ENCODE results near the gene EID3.

EID3 gene

DNA sequence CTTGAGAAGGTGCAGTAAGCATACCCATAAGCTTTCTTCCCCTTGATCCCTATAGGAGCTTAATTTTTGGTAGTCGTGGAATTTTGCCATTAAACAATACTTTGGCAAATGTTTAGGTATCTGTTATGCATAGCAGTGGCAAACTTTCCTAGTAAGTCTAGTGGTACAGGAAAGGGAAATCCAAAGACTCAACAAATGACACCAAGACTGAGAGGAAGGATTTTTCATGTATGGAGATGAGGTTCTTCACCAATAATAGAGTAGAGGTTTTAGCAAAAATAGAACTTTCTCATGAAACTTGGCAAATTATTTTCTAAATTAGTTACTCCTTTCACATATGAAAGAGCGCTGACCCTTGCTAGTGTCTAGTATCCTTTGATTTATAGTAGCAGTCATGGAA is 2.8 kb downstream of the EID3 start:
- TF ChIP-seq, protein P1, sequence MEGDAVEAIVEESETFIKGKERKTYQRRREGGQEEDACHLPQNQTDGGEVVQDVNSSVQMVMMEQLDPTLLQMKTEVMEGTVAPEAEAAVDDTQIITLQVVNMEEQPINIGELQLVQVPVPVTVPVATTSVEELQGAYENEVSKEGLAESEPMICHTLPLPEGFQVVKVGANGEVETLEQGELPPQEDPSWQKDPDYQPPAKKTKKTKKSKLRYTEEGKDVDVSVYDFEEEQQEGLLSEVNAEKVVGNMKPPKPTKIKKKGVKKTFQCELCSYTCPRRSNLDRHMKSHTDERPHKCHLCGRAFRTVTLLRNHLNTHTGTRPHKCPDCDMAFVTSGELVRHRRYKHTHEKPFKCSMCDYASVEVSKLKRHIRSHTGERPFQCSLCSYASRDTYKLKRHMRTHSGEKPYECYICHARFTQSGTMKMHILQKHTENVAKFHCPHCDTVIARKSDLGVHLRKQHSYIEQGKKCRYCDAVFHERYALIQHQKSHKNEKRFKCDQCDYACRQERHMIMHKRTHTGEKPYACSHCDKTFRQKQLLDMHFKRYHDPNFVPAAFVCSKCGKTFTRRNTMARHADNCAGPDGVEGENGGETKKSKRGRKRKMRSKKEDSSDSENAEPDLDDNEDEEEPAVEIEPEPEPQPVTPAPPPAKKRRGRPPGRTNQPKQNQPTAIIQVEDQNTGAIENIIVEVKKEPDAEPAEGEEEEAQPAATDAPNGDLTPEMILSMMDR (IDR thresholded peaks at IDR 0.05; ENCODE audit: insufficient read depth, low read length, poor library complexity, severe bottlenecking): no peak
- no peak for DNase-seq (ENCODE audit: extremely low read depth, insufficient read length)
- Histone ChIP-seq H3K36me3 (ENCODE audit: control insufficient read depth, insufficient read depth, low read length) (peaks cover 9% of the 10 kb centered on the region), H3K4me3 (replicated peaks; ENCODE audit: low read depth, low read length) (no peak overlapping the region), H3K27me3 (replicated peaks; ENCODE audit: control insufficient read depth, insufficient read depth, low read length) (no peaks in the 10 kb centered on the region)

DNA sequence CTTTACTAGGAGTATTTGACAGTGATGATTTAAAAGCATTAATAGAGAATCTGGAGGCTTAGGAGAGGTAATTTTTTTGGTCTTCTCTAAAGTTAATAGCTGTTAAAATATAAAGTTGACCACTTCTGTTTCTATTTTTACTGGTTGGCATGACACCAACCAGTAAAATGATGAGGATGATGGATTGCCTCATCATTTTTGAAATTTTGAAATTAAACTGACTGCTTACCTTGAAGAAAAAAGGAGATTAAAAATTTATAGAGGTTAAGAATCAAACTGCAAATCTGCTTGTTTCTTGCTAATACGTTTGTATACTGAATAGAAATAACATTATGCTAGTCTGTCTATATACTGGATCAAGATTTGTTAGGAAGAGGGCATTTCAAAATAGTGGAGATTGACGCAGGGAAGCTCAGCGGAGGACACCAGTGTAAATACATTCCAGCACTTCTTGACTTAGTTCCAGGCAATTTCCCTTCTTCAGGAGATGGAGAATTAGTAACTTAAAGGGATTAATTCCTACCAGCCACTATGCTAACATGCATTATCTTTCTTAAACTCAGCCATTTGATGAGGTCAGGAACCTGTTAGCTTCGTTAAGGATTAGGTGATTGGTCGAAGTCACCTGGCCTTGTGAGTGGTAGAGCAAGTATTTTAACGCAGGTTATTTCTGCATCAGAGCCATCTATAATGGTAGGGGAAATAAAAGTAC is 3.6 kb downstream of the EID3 start:
- H3K36me3 ChIP-seq (ENCODE audit: control insufficient read depth, insufficient read depth, low read length): peaks cover 9% of the 10 kb centered on the region
- no peak for DNase-seq (ENCODE audit: extremely low read depth, insufficient read length)
- H3K4me3 ChIP-seq (replicated peaks; ENCODE audit: low read depth, low read length): no peak overlapping the region
- no peaks in the 10 kb centered on the region for H3K27me3 ChIP-seq (replicated peaks; ENCODE audit: control insufficient read depth, insufficient read depth, low read length)
- TF ChIP-seq, protein P1 (IDR thresholded peaks at IDR 0.05; ENCODE audit: insufficient read depth, low read length, poor library complexity, severe bottlenecking): no peak

DNA sequence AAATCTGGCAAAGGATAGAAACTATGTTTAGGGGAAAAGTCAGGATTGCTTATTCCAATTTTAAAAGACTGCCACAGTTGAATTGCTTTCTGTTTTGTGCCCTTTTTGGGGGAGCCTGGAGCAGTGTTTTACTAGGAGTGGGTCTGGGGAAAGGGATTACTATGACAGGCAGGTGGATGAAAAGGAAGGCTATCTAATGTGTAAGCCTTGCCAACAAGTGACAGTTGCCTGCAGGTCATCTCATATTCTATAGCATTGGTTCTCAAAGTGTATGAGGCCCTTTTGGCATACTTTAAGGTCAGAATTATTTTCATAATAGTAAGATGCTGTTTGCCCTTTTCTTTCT is 4.1 kb downstream of the EID3 start:
- Histone ChIP-seq H3K27me3 (replicated peaks; ENCODE audit: control insufficient read depth, insufficient read depth, low read length) (no peaks in the 10 kb centered on the region), H3K4me3 (replicated peaks; ENCODE audit: low read depth, low read length) (no peak overlapping the region), H3K36me3 (ENCODE audit: control insufficient read depth, insufficient read depth, low read length) (peaks cover 9% of the 10 kb centered on the region)
- no peak for DNase-seq (ENCODE audit: extremely low read depth, insufficient read length)
- TF ChIP-seq, protein P1 (IDR thresholded peaks at IDR 0.05; ENCODE audit: insufficient read depth, low read length, poor library complexity, severe bottlenecking): no peak

DNA sequence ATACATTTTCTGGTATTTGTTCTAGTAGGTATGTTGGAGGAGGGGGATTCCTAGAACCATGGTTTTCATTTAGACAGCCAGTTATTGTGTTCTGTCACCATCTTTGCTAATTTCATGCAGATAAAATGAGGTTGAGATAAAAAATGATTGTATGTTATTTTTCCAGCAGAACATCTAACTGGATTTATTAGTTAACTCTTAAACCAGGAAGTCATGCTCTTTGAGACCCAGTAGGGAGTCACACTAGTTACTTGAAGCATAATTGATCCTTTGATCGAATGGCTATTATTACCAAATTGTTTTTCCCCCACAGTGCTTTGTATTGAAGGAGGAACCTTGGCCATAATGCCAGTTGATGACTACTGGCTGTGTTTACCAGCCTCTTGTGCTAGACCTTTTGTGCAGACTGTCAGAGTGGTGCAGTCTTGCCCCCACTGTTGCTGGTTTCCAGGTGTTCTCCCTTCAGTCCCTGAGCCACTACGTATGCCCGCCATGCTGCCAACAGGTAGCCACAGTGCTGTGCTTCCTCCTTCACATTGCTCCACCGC is 6.0 kb downstream of the EID3 start:
- no peak overlapping the region for H3K4me3 ChIP-seq (replicated peaks; ENCODE audit: low read depth, low read length)
- H3K36me3 ChIP-seq (ENCODE audit: control insufficient read depth, insufficient read depth, low read length): peaks cover 7% of the 10 kb centered on the region

DNA sequence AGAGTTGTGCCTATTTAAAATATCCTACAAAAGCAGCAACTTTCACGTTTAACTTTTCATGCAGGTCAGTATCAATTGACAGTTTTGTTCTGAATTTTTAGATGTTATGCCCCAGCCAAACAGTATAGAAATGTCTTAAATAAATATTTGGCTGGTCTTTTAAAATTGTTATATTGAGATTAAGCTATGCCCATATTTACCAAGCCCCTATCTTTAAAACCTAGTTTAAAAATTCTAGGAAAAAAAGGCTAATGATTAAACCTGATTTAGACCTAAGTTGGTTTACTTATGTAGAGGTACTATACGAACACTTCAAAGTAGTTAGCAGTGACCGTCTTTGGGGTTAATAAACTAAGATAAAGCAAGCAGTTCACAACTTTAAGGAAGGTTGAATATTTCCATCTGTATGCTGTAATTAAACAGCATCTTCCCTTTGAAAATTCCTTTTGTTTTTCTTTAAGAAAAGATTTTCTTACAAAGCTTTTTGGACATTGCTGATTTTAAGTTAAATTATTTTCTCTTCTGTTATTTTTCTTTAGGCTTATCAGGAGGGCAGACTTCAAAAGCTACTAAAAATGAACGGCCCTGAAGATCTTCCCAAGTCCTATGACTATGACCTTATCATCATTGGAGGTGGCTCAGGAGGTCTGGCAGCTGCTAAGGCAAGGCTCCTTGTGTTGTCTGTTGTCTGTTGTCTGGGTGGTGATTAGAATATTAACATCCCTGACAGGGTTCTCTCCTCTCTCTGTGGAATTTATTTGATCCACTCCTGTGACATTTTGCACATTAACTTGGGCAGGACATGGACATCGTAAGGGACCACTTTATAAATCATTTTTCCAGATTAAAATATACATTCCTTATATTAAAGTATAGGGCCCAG is 7.5 kb downstream of the EID3 start:
- peaks cover 10% of the 10 kb centered on the region for H3K36me3 ChIP-seq (ENCODE audit: control insufficient read depth, insufficient read depth, low read length)
- no peak overlapping the region for H3K4me3 ChIP-seq (replicated peaks; ENCODE audit: low read depth, low read length)
- H3K27me3 ChIP-seq (replicated peaks; ENCODE audit: control insufficient read depth, insufficient read depth, low read length): no peaks in the 10 kb centered on the region
- TF ChIP-seq, protein P1 (IDR thresholded peaks at IDR 0.05; ENCODE audit: insufficient read depth, low read length, poor library complexity, severe bottlenecking): no peak
- no peak for DNase-seq (ENCODE audit: extremely low read depth, insufficient read length)

More for the DNA sequence above, 6.0 kb downstream of the EID3 start:
- DNase-seq (ENCODE audit: extremely low read depth, insufficient read length): no peak
- no peaks in the 10 kb centered on the region for H3K27me3 ChIP-seq (replicated peaks; ENCODE audit: control insufficient read depth, insufficient read depth, low read length)
- TF ChIP-seq, protein P1 (IDR thresholded peaks at IDR 0.05; ENCODE audit: insufficient read depth, low read length, poor library complexity, severe bottlenecking): no peak
